IMR-90 (cell line): Measurements from ENCODE around the gene TMEM176A. TPM values are rescaled to one million over a fixed set of nuclear protein-coding genes. Genes with fewer than 3 reads are reported as not detected.

Experiments used
- ATAC-seq: fragments of 200-7000 bp; cut with Tn5 transposase; 2 replicates; pipeline ENCODE4 v1.9.1; 2020; ENCODE audit warnings: low read depth, mild to moderate bottlenecking, moderate library complexity
- BruUV-seq: library from RNA; stranded (reverse); fragments of 400-500 nt; replicated peaks from 2 replicates; lab custom pipeline; 2021; lab: Mats Ljungman, UMichigan
- CTCF ChIA-PET: fragments of 300-600 bp; formaldehyde crosslinking; extraction: SDS; loops from one replicate; lab custom pipeline; 2021; ENCODE audit warnings: antibody characterized with exemption; lab: Yijun Ruan, JAX
- POLR2A ChIA-PET: fragments of 300-600 bp; sonication (Branson Sonifier 250); formaldehyde crosslinking; loops from one replicate; lab custom pipeline; 2022; ENCODE audit warnings: antibody characterized with exemption; ENCODE audit not compliant: unreplicated experiment; lab: Charles Lee
- DNase-seq: peaks from one replicate; pipeline ENCODE4 v3.0.0; 2013
- H2AFZ ChIP-seq: replicated peaks from 2 replicates; pipeline ENCODE3; 2013; ENCODE audit warnings: low read length, mild to moderate bottlenecking; ENCODE audit not compliant: poor library complexity
- H2AK5ac ChIP-seq: 2 replicates; pipeline ENCODE4 v1.6.1; 2013; ENCODE audit warnings: low read depth, low read length, inconsistent platforms
- H2AK9ac ChIP-seq: replicated peaks from 2 replicates; pipeline ENCODE3; 2013; ENCODE audit warnings: mild to moderate bottlenecking, low read depth, low read length, moderate library complexity; ENCODE audit not compliant: poor library complexity
- H2BK120ac ChIP-seq: 2 replicates; pipeline ENCODE4 v1.6.1; 2013; ENCODE audit warnings: low read depth, low read length, inconsistent platforms
- H2BK15ac ChIP-seq: 3 replicates; pipeline ENCODE4 v1.6.1; 2013; ENCODE audit warnings: low read depth, low read length, inconsistent platforms
- H2BK20ac ChIP-seq: 2 replicates; pipeline ENCODE4 v1.6.1; 2013; ENCODE audit warnings: low read depth, mild to moderate bottlenecking, inconsistent platforms, low read length, moderate library complexity
- H2BK5ac ChIP-seq: 2 replicates; pipeline ENCODE4 v1.6.1; 2013; ENCODE audit warnings: mild to moderate bottlenecking, low read depth, low read length, inconsistent platforms; ENCODE audit not compliant: poor library complexity, severe bottlenecking
- H3K14ac ChIP-seq: replicated peaks from 2 replicates; pipeline ENCODE4 v1.6.1; 2013; ENCODE audit warnings: low read depth, low read length, inconsistent platforms
- H3K18ac ChIP-seq: 2 replicates; pipeline ENCODE4 v1.6.1; 2013; ENCODE audit warnings: low read depth, low read length, control low read depth
- H3K23ac ChIP-seq: 2 replicates; pipeline ENCODE4 v1.6.1; 2013; ENCODE audit warnings: low read depth, low read length, inconsistent platforms
- H3K27ac ChIP-seq: 2 replicates; pipeline ENCODE4 v1.5.1; 2013; ENCODE audit warnings: mild to moderate bottlenecking, control low read depth, low read length; ENCODE audit not compliant: insufficient read depth
- H3K27me3 ChIP-seq: 2 replicates; pipeline ENCODE4 v1.6.1; 2013; ENCODE audit warnings: low read length; ENCODE audit not compliant: control insufficient read depth, insufficient read depth
- H3K36me3 ChIP-seq: 2 replicates; pipeline ENCODE4 v1.6.1; 2013; ENCODE audit warnings: low read length, mixed read lengths; ENCODE audit not compliant: control insufficient read depth, insufficient read depth
- H3K4ac ChIP-seq: 2 replicates; pipeline ENCODE4 v1.6.1; 2013; ENCODE audit warnings: low read depth, low read length, inconsistent platforms
- H3K4me1 ChIP-seq: 2 replicates; pipeline ENCODE4 v1.6.1; 2013; ENCODE audit warnings: low read length, mixed read lengths; ENCODE audit not compliant: control insufficient read depth, insufficient read depth
- H3K4me2 ChIP-seq: 2 replicates; pipeline ENCODE4 v1.6.1; 2013; ENCODE audit warnings: low read depth, mild to moderate bottlenecking, control low read depth, low read length, moderate library complexity
- H3K4me3 ChIP-seq: 2 replicates; pipeline ENCODE4 v1.5.1; 2013; ENCODE audit warnings: low read depth, mild to moderate bottlenecking, control low read depth, low read length, moderate library complexity; ENCODE audit not compliant: insufficient read depth
- H3K56ac ChIP-seq: 2 replicates; pipeline ENCODE4 v1.6.1; 2013; ENCODE audit warnings: low read length, inconsistent platforms; ENCODE audit not compliant: insufficient read depth; ENCODE audit errors: extremely low read depth
- H3K79me1 ChIP-seq, 2 experiments: 2 replicates each; pipeline ENCODE4 v1.6.1; 2013; ENCODE audit warnings: low read length in 2 of 2, inconsistent platforms in 1 of 2, low read depth in 1 of 2
- H3K9ac ChIP-seq: 2 replicates; pipeline ENCODE4 v1.6.1; 2013; ENCODE audit warnings: low read depth, low read length, control low read depth
- H3K9me1 ChIP-seq: 2 replicates; pipeline ENCODE4 v1.6.1; 2013; ENCODE audit warnings: low read length, inconsistent platforms; ENCODE audit not compliant: insufficient read depth
- H3K9me3 ChIP-seq: 2 replicates; pipeline ENCODE4 v1.6.1; 2013; ENCODE audit warnings: low read length; ENCODE audit not compliant: control insufficient read depth, insufficient read depth
- H4K20me1 ChIP-seq: 2 replicates; pipeline ENCODE4 v1.6.1; 2013; ENCODE audit warnings: low read length, inconsistent platforms; ENCODE audit not compliant: insufficient read depth
- H4K5ac ChIP-seq: 2 replicates; pipeline ENCODE4 v1.6.1; 2013; ENCODE audit warnings: mild to moderate bottlenecking, low read depth, low read length, control low read depth
- H4K8ac ChIP-seq, 2 experiments: 2 replicates each; pipeline ENCODE4 v1.6.1; 2013; ENCODE audit warnings: low read depth in 2 of 2, low read length in 2 of 2, control low read depth in 1 of 2, inconsistent platforms in 1 of 2
- H4K91ac ChIP-seq: 2 replicates; pipeline ENCODE4 v1.6.1; 2013; ENCODE audit warnings: low read depth, low read length, inconsistent platforms; ENCODE audit not compliant: insufficient read depth
- BHLHE40 ChIP-seq: fragments of 150-350 bp; IDR thresholded peaks from 2 replicates; pipeline ENCODE4 v1.6.1; 2016; ENCODE audit warnings: mild to moderate bottlenecking, low read depth, low read length
- CEBPB ChIP-seq: IDR thresholded peaks from 2 replicates; pipeline ENCODE4 v1.6.1; 2012; ENCODE audit warnings: low read depth, low read length, improper control_type of control experiment
- CHD1 ChIP-seq: IDR thresholded peaks from 2 replicates; pipeline ENCODE4 v1.6.1; 2012; ENCODE audit warnings: low read depth, low read length, improper control_type of control experiment
- CTCF ChIP-seq: conservative IDR thresholded peaks from 2 replicates; pipeline ENCODE4 v1.5.1; 2012; ENCODE audit warnings: mild to moderate bottlenecking, low read depth, low read length, improper control_type of control experiment
- ELK1 ChIP-seq: fragments of 150-350 bp; IDR thresholded peaks from 2 replicates; pipeline ENCODE4 v1.6.1; 2016; ENCODE audit warnings: low read depth, mild to moderate bottlenecking, low read length, moderate library complexity, borderline replicate concordance
- FOS ChIP-seq: fragments of 150-350 bp; IDR thresholded peaks from 2 replicates; pipeline ENCODE4 v1.6.1; 2016; ENCODE audit warnings: low read depth, low read length
- MAFK ChIP-seq: IDR thresholded peaks from 2 replicates; pipeline ENCODE4 v1.6.1; 2012; ENCODE audit warnings: low read depth, low read length, improper control_type of control experiment
- MAZ ChIP-seq: IDR thresholded peaks from 2 replicates; pipeline ENCODE4 v1.6.1; 2012; ENCODE audit warnings: low read depth, mild to moderate bottlenecking, low read length, improper control_type of control experiment, moderate library complexity, borderline replicate concordance
- MXI1 ChIP-seq: IDR thresholded peaks from 2 replicates; pipeline ENCODE4 v1.6.1; 2012; ENCODE audit warnings: low read depth, mild to moderate bottlenecking, low read length, moderate library complexity, borderline replicate concordance
- NFE2L2 ChIP-seq: fragments of 150-350 bp; IDR thresholded peaks from 2 replicates; pipeline ENCODE4 v1.6.1; 2016; ENCODE audit warnings: low read depth, mild to moderate bottlenecking, low read length
- POLR2A ChIP-seq: IDR thresholded peaks from 2 replicates; pipeline ENCODE4 v1.6.1; 2012; ENCODE audit warnings: mild to moderate bottlenecking, low read depth, low read length
- RAD21 ChIP-seq: IDR thresholded peaks from 2 replicates; pipeline ENCODE4 v1.6.1; 2012; ENCODE audit warnings: low read length, improper control_type of control experiment
- RCOR1 ChIP-seq: IDR thresholded peaks from 2 replicates; pipeline ENCODE4 v1.6.1; 2012; ENCODE audit warnings: mild to moderate bottlenecking, low read length, improper control_type of control experiment; ENCODE audit not compliant: insufficient replicate concordance
- RFX5 ChIP-seq: IDR thresholded peaks from 2 replicates; pipeline ENCODE4 v1.8.0; 2012; ENCODE audit warnings: low read depth, mild to moderate bottlenecking, low read length, moderate library complexity
- SMC3 ChIP-seq: fragments of 150-350 bp; IDR thresholded peaks from 2 replicates; pipeline ENCODE4 v1.6.1; 2016; ENCODE audit warnings: low read depth, mild to moderate bottlenecking, antibody characterized with exemption, low read length, moderate library complexity
- USF2 ChIP-seq: fragments of 150-350 bp; IDR thresholded peaks from 2 replicates; pipeline ENCODE4 v1.6.1; 2017; ENCODE audit warnings: mild to moderate bottlenecking, antibody characterized with exemption, low read length, low read depth
- WGBS, 2 experiments: methylation state at CpG; one replicate each; pipeline versions ENCODE4 v1.1.5 to v1.1.7; 2013; ENCODE audit warnings: missing lambda C conversion rate in 2 of 2; ENCODE audit not compliant: insufficient read length in 1 of 2; ENCODE audit errors: extremely low coverage in 2 of 2; 5-methylcytosine and 5-hydroxymethylcytosine counted together
- dilution Hi-C: fragments of 300-500 bp; cut with HindIII; formaldehyde crosslinking; loops from one replicate; pipeline ENCODE4 v1.14.3; 2018; ENCODE audit warnings: low sequenced_read_pairs; ENCODE audit not compliant: unreplicated experiment
- in situ Hi-C: fragments of 300-500 bp; cut with MboI; formaldehyde crosslinking; loops from 3 replicates; pipeline ENCODE4 v1.14.3; 2019; ENCODE audit warnings: low sequenced_read_pairs, inconsistent platforms, mixed read lengths
- intact Hi-C: fragments of 100-400 bp; cut with micrococcal nuclease; formaldehyde crosslinking; loops from 2 replicates; pipeline ENCODE4 v1.10.0; 2022
- polyA plus RNA-seq, 3 experiments: library from polyadenylated mRNA; depleted of rRNA; stranded (reverse); fragments of >200 nt; gene quantifications; 2 replicates each; pipeline ENCODE4 v1.2.3, GENCODE V29; 2012; ENCODE audit warnings: low replicate concordance in 1 of 3
- total RNA-seq: library from RNA; depleted of rRNA; stranded (reverse); fragments of >200 nt; gene quantifications from 2 replicates; pipeline ENCODE4 v1.2.3, GENCODE V29; 2012

The TMEM176A gene
- total and polyA plus RNA-seq, 2 of the 4 experiments (the other 2 are of a cell fraction): not detected

- CTCF ChIA-PET: no interaction called here
- TF ChIP-seq MAZ: no peak
- no peak for TF ChIP-seq USF2
- TF ChIP-seq FOS: no peak
- no peak for TF ChIP-seq SMC3
- TF ChIP-seq NFE2L2: no peak
- no peak for TF ChIP-seq MXI1
- TF ChIP-seq CEBPB: no peak
- no peak for TF ChIP-seq ELK1
- TF ChIP-seq RFX5: no peak
- no peak for TF ChIP-seq RCOR1
- TF ChIP-seq RAD21: no peak
- TF ChIP-seq POLR2A: no peak
- TF ChIP-seq CHD1: no peak
- TF ChIP-seq MAFK: no peak
- TF ChIP-seq BHLHE40: no peak
- no peak for TF ChIP-seq CTCF
- no peak overlapping the region for H2AK5ac ChIP-seq
These were observed 42.1 kb downstream of the TMEM176A start for GRCh38 chr7:150842716-150843115.

More at GRCh38 chr7:150842716-150843115, 42.1 kb downstream of the TMEM176A start:
- no peaks in the 10 kb centered on the region for H3K9me1 ChIP-seq
- H4K5ac ChIP-seq: no peak overlapping the region
- H3K14ac ChIP-seq: no peak overlapping the region
- H2BK5ac ChIP-seq: no peak overlapping the region
- no peak overlapping the region for H3K23ac ChIP-seq
- in situ Hi-C loops (no loop called here), dilution Hi-C loops (no loop called here), intact Hi-C loops (loop anchor here (2.0 kb wide), 1 partner anchor 22 kb away; no protein-coding TSS in a partner anchor)
- 100% methylated on average over 1 of the region's 4 CpGs; no CpG with 5 or more reads in 1 of the 2 experiments for WGBS, 2 experiments
- H4K20me1 ChIP-seq: no peaks in the 10 kb centered on the region
- peaks cover 4% of the 10 kb centered on the region; the same call in 1 of the 2 replicates for H3K4me1 ChIP-seq
- H3K4ac ChIP-seq: no peak overlapping the region
- no peak overlapping the region for H2BK15ac ChIP-seq
- H4K91ac ChIP-seq: no peak overlapping the region
- H3K18ac ChIP-seq: no peak overlapping the region
- no peak overlapping the region for H3K56ac ChIP-seq
- H3K27me3 ChIP-seq: no peaks in the 10 kb centered on the region
- H3K4me2 ChIP-seq: no peak overlapping the region
- no peak overlapping the region for H4K8ac ChIP-seq
- H2AK9ac ChIP-seq: no peak overlapping the region
- DNase-seq: no peak
- POLR2A ChIA-PET: no interaction called here
- no peak overlapping the region for H3K9ac ChIP-seq
- ATAC-seq: no peak
- no peak overlapping the region for H3K27ac ChIP-seq
- no peak overlapping the region for H3K4me3 ChIP-seq
- H2BK120ac ChIP-seq: no peak overlapping the region
- no peaks in the 10 kb centered on the region for H3K79me1 ChIP-seq
- no peak overlapping the region for H2BK20ac ChIP-seq
- no peaks in the 10 kb centered on the region for H3K9me3 ChIP-seq
- no peak overlapping the region for H2AFZ ChIP-seq
- no peaks in the 10 kb centered on the region for H3K36me3 ChIP-seq
- no TSS peak for BruUV-seq
